ELF-1 (cell line): ENCODE measurements around the gene HTR3B.
A peak's percentile ranks its signal among the peaks of the same experiment; 100 is the strongest.
"Not testable (repeated sequence)": the region's sequence is repeated elsewhere in the genome, so short reads cannot be mapped to it uniquely, and the experiment has no call there.

ENCODE experiments used
- DNase-seq: peaks from one replicate; pipeline ENCODE4 v3.0.0-alpha.2; 2016; ENCODE audit warnings: low read depth, low spot score

HTR3B gene

GRCh38 chr11:113881856-113882255 is 22.7 kb upstream of the HTR3B start:
- peak; percentile 85 for DNase-seq

- DNase-seq = peak; percentile 92
Measured at GRCh38 chr11:113884361-113884836, 20.2 kb upstream of the HTR3B start.

- DNase-seq = peak; percentile 75
Measured at GRCh38 chr11:113885897-113886296, 18.7 kb upstream of the HTR3B start.

GRCh38 chr11:113888848-113889247 is 15.7 kb upstream of the HTR3B start:
- no peak for DNase-seq

- DNase-seq = peak; percentile 44
Measured at GRCh38 chr11:113894421-113894996, 10.1 kb upstream of the HTR3B start.

- peak; percentile 64 for DNase-seq
Measured at GRCh38 chr11:113895367-113896155, 9.0 kb upstream of the HTR3B start.

- peak; percentile 68 for DNase-seq
Measured at GRCh38 chr11:113896156-113896879, 8.3 kb upstream of the HTR3B start.

- DNase-seq = no peak
Measured at GRCh38 chr11:113901141-113901540, 3.5 kb upstream of the HTR3B start.

- peak; percentile 28 for DNase-seq
Measured at GRCh38 chr11:113906038-113906437, 1.4 kb downstream of the HTR3B start.

GRCh38 chr11:113906516-113906915 is 1.9 kb downstream of the HTR3B start:
- no peak for DNase-seq

- DNase-seq = no peak
Measured at GRCh38 chr11:113907152-113907551, 2.6 kb downstream of the HTR3B start.

- no peak for DNase-seq
Measured at GRCh38 chr11:113907681-113908080, 3.1 kb downstream of the HTR3B start.

- no peak for DNase-seq
Measured at GRCh38 chr11:113908098-113908497, 3.5 kb downstream of the HTR3B start.

- DNase-seq = not testable (repeated sequence)
Measured at GRCh38 chr11:113911491-113911890, 6.9 kb downstream of the HTR3B start.

GRCh38 chr11:113923572-113923971 is 19.0 kb downstream of the HTR3B start:
- no peak for DNase-seq

GRCh38 chr11:113926273-113927197 is 21.9 kb downstream of the HTR3B start:
- DNase-seq = no peak

GRCh38 chr11:113928311-113928710 is 23.7 kb downstream of the HTR3B start:
- no peak for DNase-seq

- peak; percentile 35 for DNase-seq
Measured at GRCh38 chr11:113932788-113933187, 28.2 kb downstream of the HTR3B start.

GRCh38 chr11:113934193-113934592 is 29.6 kb downstream of the HTR3B start:
- not testable (repeated sequence) for DNase-seq

GRCh38 chr11:113934761-113935160 is 30.2 kb downstream of the HTR3B start:
- DNase-seq = no peak

GRCh38 chr11:113935858-113936257 is 31.3 kb downstream of the HTR3B start:
- no peak for DNase-seq
